H9 (cell line): ENCODE results near the gene RPAP2. TPM values are rescaled to one million over a fixed set of nuclear protein-coding genes. Genes with fewer than 3 reads are reported as not detected.
"Not testable (repeated sequence)": the region's sequence is repeated elsewhere in the genome, so short reads cannot be mapped to it uniquely, and the experiment has no call there.

ENCODE experiments used
- DNase-seq: peaks from one replicate; pipeline ENCODE4 v3.0.0-alpha.2; 2017
- H2AFZ ChIP-seq: one replicate; pipeline ENCODE4 v1.6.1; 2013; ENCODE audit warnings: mild to moderate bottlenecking, low read length, control low read depth, moderate library complexity
- H2AK5ac ChIP-seq: 2 replicates; pipeline ENCODE4 v1.6.1; 2013; ENCODE audit warnings: low read length, control low read depth, mixed read lengths; ENCODE audit not compliant: insufficient read length
- H2BK120ac ChIP-seq: one replicate; pipeline ENCODE4 v1.6.1; 2013; ENCODE audit warnings: low read depth, mild to moderate bottlenecking, low read length, control low read depth, inconsistent platforms; ENCODE audit not compliant: poor library complexity, severe bottlenecking
- H2BK12ac ChIP-seq: 2 replicates; pipeline ENCODE4 v1.6.1; 2013; ENCODE audit warnings: low read length, control low read depth, mixed read lengths, low read depth; ENCODE audit not compliant: insufficient read length
- H2BK15ac ChIP-seq: 2 replicates; pipeline ENCODE4 v1.6.1; 2013; ENCODE audit warnings: low read depth, low read length, control low read depth
- H2BK20ac ChIP-seq: one replicate; pipeline ENCODE4 v1.6.1; 2013; ENCODE audit warnings: low read depth, mild to moderate bottlenecking, low read length, control low read depth, inconsistent platforms; ENCODE audit not compliant: poor library complexity, severe bottlenecking
- H2BK5ac ChIP-seq: 2 replicates; pipeline ENCODE4 v1.6.1; 2013; ENCODE audit warnings: low read length, control low read depth, mixed read lengths; ENCODE audit not compliant: insufficient read length
- H3K14ac ChIP-seq: 2 replicates; pipeline ENCODE4 v1.6.1; 2013; ENCODE audit warnings: low read length, control low read depth; ENCODE audit not compliant: insufficient read depth
- H3K18ac ChIP-seq: 2 replicates; pipeline ENCODE4 v1.6.1; 2013; ENCODE audit warnings: low read depth, mild to moderate bottlenecking, mixed read lengths, low read length, control low read depth; ENCODE audit not compliant: insufficient read length
- H3K23ac ChIP-seq: 2 replicates; pipeline ENCODE4 v1.6.1; 2013; ENCODE audit warnings: low read length, control low read depth, mixed read lengths, low read depth; ENCODE audit not compliant: insufficient read length
- H3K23me2 ChIP-seq: 2 replicates; pipeline ENCODE4 v1.6.1; 2013; ENCODE audit warnings: low read depth, mild to moderate bottlenecking, mixed read lengths, low read length, control low read depth; ENCODE audit not compliant: insufficient read length, poor library complexity, severe bottlenecking
- H3K27ac ChIP-seq: 2 replicates; pipeline ENCODE4 v1.5.1; 2013; ENCODE audit warnings: low read length, control low read depth, mixed read lengths, low read depth; ENCODE audit not compliant: insufficient read length
- H3K27me3 ChIP-seq: 2 replicates; pipeline ENCODE4 v1.6.1; 2013; ENCODE audit warnings: low read length, control low read depth, inconsistent platforms; ENCODE audit not compliant: insufficient read depth
- H3K4ac ChIP-seq: 2 replicates; pipeline ENCODE4 v1.6.1; 2013; ENCODE audit warnings: low read depth, mild to moderate bottlenecking, control low read depth, inconsistent platforms, low read length, moderate library complexity
- H3K4me1 ChIP-seq: 2 replicates; pipeline ENCODE4 v1.6.1; 2013; ENCODE audit warnings: low read length, control low read depth, inconsistent platforms; ENCODE audit not compliant: insufficient read depth
- H3K4me2 ChIP-seq: 2 replicates; pipeline ENCODE4 v1.6.1; 2013; ENCODE audit warnings: low read length, control low read depth, mixed read lengths; ENCODE audit not compliant: insufficient read length, insufficient read depth
- H3K56ac ChIP-seq: 2 replicates; pipeline ENCODE4 v1.6.1; 2013; ENCODE audit warnings: low read depth, mild to moderate bottlenecking, mixed read lengths, low read length, control low read depth; ENCODE audit not compliant: insufficient read length
- H3K79me1 ChIP-seq: 2 replicates; pipeline ENCODE4 v1.6.1; 2013; ENCODE audit warnings: low read depth, mild to moderate bottlenecking, moderate library complexity, low read length, control low read depth, inconsistent platforms; ENCODE audit not compliant: insufficient read depth, poor library complexity, severe bottlenecking
- H3K79me2 ChIP-seq: 2 replicates; pipeline ENCODE4 v1.6.1; 2013; ENCODE audit warnings: low read length, control low read depth, inconsistent platforms; ENCODE audit not compliant: insufficient read depth
- H3K9ac ChIP-seq: 2 replicates; pipeline ENCODE4 v1.6.1; 2013; ENCODE audit warnings: low read length, control low read depth, mixed read lengths; ENCODE audit not compliant: insufficient read length; ENCODE audit errors: extremely low read depth
- H3K9me3 ChIP-seq: one replicate; pipeline ENCODE4 v1.6.1; 2013; ENCODE audit warnings: low read depth, low read length, inconsistent platforms; ENCODE audit not compliant: control insufficient read depth
- H3T11ph ChIP-seq: one replicate; pipeline ENCODE4 v1.6.1; 2013; ENCODE audit warnings: mild to moderate bottlenecking, low read length, control low read depth, inconsistent platforms
- H4K20me1 ChIP-seq: one replicate; pipeline ENCODE4 v1.6.1; 2013; ENCODE audit not compliant: control insufficient read depth, insufficient read length, insufficient read depth
- H4K5ac ChIP-seq: 2 replicates; pipeline ENCODE4 v1.6.1; 2013; ENCODE audit warnings: low read depth, mild to moderate bottlenecking, mixed read lengths, low read length, control low read depth; ENCODE audit not compliant: insufficient read length
- H4K8ac ChIP-seq: replicated peaks from 2 replicates; pipeline ENCODE4 v1.6.1; 2013; ENCODE audit warnings: low read length, control low read depth, mixed read lengths, low read depth; ENCODE audit not compliant: insufficient read length
- H4K91ac ChIP-seq: 2 replicates; pipeline ENCODE4 v1.6.1; 2013; ENCODE audit warnings: low read depth, mild to moderate bottlenecking, moderate library complexity, mixed read lengths, low read length, control low read depth; ENCODE audit not compliant: insufficient read length
- H3K27ac Mint-ChIP-seq, 3 experiments: 2 replicates in 2 of 3; 3 replicates in 1 of 3; pipeline ENCODE4 v1.8.0; 2020 to 2021; ENCODE audit warnings: mixed read lengths in 3 of 3, mild to moderate bottlenecking in 1 of 3, moderate library complexity in 1 of 3
- H3K27me3 Mint-ChIP-seq: 2 replicates; pipeline ENCODE4 v1.8.0; 2021; ENCODE audit warnings: low read depth, mild to moderate bottlenecking, moderate library complexity, mixed read lengths
- H3K36me3 Mint-ChIP-seq, 3 experiments: 2 replicates in 2 of 3; 3 replicates in 1 of 3; pipeline ENCODE4 v1.8.0; 2020 to 2021; ENCODE audit warnings: low read depth in 3 of 3, mixed read lengths in 3 of 3; ENCODE audit not compliant: insufficient read depth in 1 of 3
- H3K4me1 Mint-ChIP-seq, 2 experiments: 2 replicates each; pipeline ENCODE4 v1.8.0; 2020; ENCODE audit warnings: mixed read lengths in 2 of 2
- H3K4me3 Mint-ChIP-seq, 2 experiments: 2 replicates in 1 of 2; 3 replicates in 1 of 2; pipeline ENCODE4 v1.8.0; 2020 to 2021; ENCODE audit warnings: mild to moderate bottlenecking in 2 of 2, mixed read lengths in 2 of 2, moderate library complexity in 1 of 2
- H3K9me3 Mint-ChIP-seq, 2 experiments: 2 replicates in 1 of 2; 3 replicates in 1 of 2; pipeline ENCODE4 v1.8.0; 2020; ENCODE audit warnings: mild to moderate bottlenecking in 2 of 2, mixed read lengths in 2 of 2, moderate library complexity in 1 of 2
- WGBS: extraction: QIAGEN DNeasy Blood & Tissue Kit; methylation state at CpG from one replicate; pipeline ENCODE4 v1.1.7; 2013; ENCODE audit warnings: missing lambda C conversion rate, low lambda C conversion rate, mixed read lengths; ENCODE audit not compliant: insufficient read length; ENCODE audit errors: extremely low coverage; 5-methylcytosine and 5-hydroxymethylcytosine counted together
- total RNA-seq: library from RNA; stranded (reverse); gene quantifications from 2 replicates; pipeline ENCODE4 v1.2.1, GENCODE V29; 2021
- TF ChIP-seq, protein P1 (sequence below): fragments of 200-600 bp; sonication (generic); conservative IDR thresholded peaks from 3 replicates; pipeline ENCODE4 v1.8.0; 2021; ENCODE audit warnings: antibody characterized with exemption, mild to moderate bottlenecking

Gene RPAP2
- total RNA-seq, 1 experiment from 2014 or later = 27.4 TPM

DNA sequence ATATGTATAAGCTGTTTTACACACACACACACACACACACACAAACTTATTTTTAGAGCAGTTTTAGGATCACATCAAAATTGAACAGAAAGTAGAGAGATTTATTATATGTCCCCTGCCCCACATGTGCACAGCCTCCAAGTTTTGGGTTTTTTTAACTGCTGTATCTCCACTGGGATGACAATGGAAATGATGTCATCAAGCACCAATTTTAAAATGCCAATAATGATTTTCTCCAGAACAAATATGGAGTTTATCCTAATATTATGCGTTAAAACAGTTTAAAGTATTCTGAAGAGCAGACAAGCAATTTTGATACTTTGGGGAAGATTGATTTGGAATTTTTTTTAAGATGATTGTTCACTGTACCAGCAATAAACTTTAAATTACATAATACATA, 131.2 kb downstream of the RPAP2 start:
- no peak overlapping the region for H3K4me3 Mint-ChIP-seq
- H2AFZ ChIP-seq = no peak overlapping the region
- H2BK20ac ChIP-seq = no peak overlapping the region
- peaks cover 10 to 11% of the 10 kb centered on the region in 2 experiments for H3K4me1 Mint-ChIP-seq
- no peaks in the 10 kb centered on the region for H3K4me1 ChIP-seq
- peaks cover 3% of the 10 kb centered on the region; the same call in 1 of the 2 replicates for H3K27me3 Mint-ChIP-seq
- no peak overlapping the region for H2BK120ac ChIP-seq
- H4K20me1 ChIP-seq = no peaks in the 10 kb centered on the region
- H2BK5ac ChIP-seq = no peak overlapping the region
- H3T11ph ChIP-seq = no peak overlapping the region
- H3K23ac ChIP-seq = no peak overlapping the region
- no peak overlapping the region for H4K91ac ChIP-seq
- H4K8ac ChIP-seq = no peak overlapping the region
- H3K56ac ChIP-seq = no peak overlapping the region
- H3K23me2 ChIP-seq = no peaks in the 10 kb centered on the region
- H3K79me2 ChIP-seq = no peaks in the 10 kb centered on the region
- H3K27ac Mint-ChIP-seq = no peak overlapping the region
- H2AK5ac ChIP-seq = no peak overlapping the region
- H3K27me3 ChIP-seq = no peaks in the 10 kb centered on the region
- no peak overlapping the region for H3K27ac ChIP-seq
- no peaks in the 10 kb centered on the region for H3K79me1 ChIP-seq
- no peak overlapping the region for H3K14ac ChIP-seq
- no peaks in the 10 kb centered on the region; a peak in 1 of 7 replicates for H3K36me3 Mint-ChIP-seq
- no peak overlapping the region for H2BK15ac ChIP-seq
- no peak overlapping the region for H3K4ac ChIP-seq
- peaks cover 2 to 8% of the 10 kb centered on the region in 2 experiments; a peak in 4 of 5 replicates for H3K9me3 Mint-ChIP-seq
- no peak overlapping the region for H3K9ac ChIP-seq
- H3K9me3 ChIP-seq = no peaks in the 10 kb centered on the region
- H3K18ac ChIP-seq = no peak overlapping the region
- no CpG with 5 or more reads among the region's 1 CpG for WGBS
- H2BK12ac ChIP-seq = no peak overlapping the region
- no peak overlapping the region for H3K4me2 ChIP-seq
- TF ChIP-seq, protein P1, sequence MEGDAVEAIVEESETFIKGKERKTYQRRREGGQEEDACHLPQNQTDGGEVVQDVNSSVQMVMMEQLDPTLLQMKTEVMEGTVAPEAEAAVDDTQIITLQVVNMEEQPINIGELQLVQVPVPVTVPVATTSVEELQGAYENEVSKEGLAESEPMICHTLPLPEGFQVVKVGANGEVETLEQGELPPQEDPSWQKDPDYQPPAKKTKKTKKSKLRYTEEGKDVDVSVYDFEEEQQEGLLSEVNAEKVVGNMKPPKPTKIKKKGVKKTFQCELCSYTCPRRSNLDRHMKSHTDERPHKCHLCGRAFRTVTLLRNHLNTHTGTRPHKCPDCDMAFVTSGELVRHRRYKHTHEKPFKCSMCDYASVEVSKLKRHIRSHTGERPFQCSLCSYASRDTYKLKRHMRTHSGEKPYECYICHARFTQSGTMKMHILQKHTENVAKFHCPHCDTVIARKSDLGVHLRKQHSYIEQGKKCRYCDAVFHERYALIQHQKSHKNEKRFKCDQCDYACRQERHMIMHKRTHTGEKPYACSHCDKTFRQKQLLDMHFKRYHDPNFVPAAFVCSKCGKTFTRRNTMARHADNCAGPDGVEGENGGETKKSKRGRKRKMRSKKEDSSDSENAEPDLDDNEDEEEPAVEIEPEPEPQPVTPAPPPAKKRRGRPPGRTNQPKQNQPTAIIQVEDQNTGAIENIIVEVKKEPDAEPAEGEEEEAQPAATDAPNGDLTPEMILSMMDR = no peak
- DNase-seq = no peak
- no peak overlapping the region for H4K5ac ChIP-seq

DNA sequence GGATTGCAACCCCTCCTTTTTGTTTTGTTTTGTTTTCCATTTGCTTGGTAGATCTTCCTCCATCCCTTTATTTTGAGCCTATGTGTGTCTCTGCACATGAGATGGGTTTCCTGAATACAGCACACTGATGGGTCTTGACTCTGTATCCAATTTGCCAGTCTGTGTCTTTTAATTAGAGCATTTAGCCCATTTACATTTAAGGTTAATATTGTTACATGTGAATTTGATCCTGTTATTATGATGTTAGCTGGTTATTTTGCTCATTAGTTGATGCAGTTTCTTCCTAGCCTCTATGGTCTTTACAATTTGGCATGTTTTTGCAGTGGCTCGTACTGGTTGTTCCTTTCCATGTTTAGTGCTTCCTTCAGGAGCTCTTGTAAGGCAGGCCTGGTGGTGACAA, 135.7 kb downstream of the RPAP2 start:
- not testable (repeated sequence) for H2AK5ac ChIP-seq, H3K9ac ChIP-seq, H3K79me2 ChIP-seq, H3K14ac ChIP-seq, H4K20me1 ChIP-seq, H3K23ac ChIP-seq, H3K27ac Mint-ChIP-seq, H3K23me2 ChIP-seq, H4K91ac ChIP-seq, H3K4me1 ChIP-seq, H3K9me3 ChIP-seq, H3K27ac ChIP-seq, H2BK120ac ChIP-seq, H3K56ac ChIP-seq, H4K8ac ChIP-seq, H4K5ac ChIP-seq, H2BK5ac ChIP-seq, H3K27me3 ChIP-seq, H3K4ac ChIP-seq, H3K4me1 Mint-ChIP-seq, H2BK20ac ChIP-seq, H3K18ac ChIP-seq, H2AFZ ChIP-seq, H2BK12ac ChIP-seq, H3K4me2 ChIP-seq, H3K79me1 ChIP-seq, H3T11ph ChIP-seq, H3K4me3 Mint-ChIP-seq, DNase-seq, H2BK15ac ChIP-seq, H3K27me3 Mint-ChIP-seq
- Mint-ChIP-seq H3K36me3 (peaks cover 2 to 12% (median 2%) of the 10 kb centered on the region in 3 experiments; a peak in 5 of 7 replicates), H3K9me3 (peaks cover 15 to 24% of the 10 kb centered on the region in 2 experiments)
- no CpG with 5 or more reads among the region's 1 CpG for WGBS
